Activated CD4-positive, alpha-beta T cell treated with anti-CD3 and anti-CD28 coated beads, Interleukin-2, amount 10 ng/mL, durations not matched to agents 24 days and 14 days (primary cell): ENCODE data around the gene CECR2. TPM values are rescaled to one million over a fixed set of nuclear protein-coding genes. Genes with fewer than 3 reads are reported as not detected.
"Not testable (repeated sequence)": the region's sequence is repeated elsewhere in the genome, so short reads cannot be mapped to it uniquely, and the experiment has no call there.

Experiments used
- DNase-seq: peaks from one replicate; pipeline ENCODE4 v3.0.0; 2022
- H3K27ac Mint-ChIP-seq: one replicate; pipeline ENCODE4 v1.8.0; 2022; ENCODE audit warnings: mild to moderate bottlenecking, mixed read lengths
- H3K27me3 Mint-ChIP-seq: one replicate; pipeline ENCODE4 v1.8.0; 2022; ENCODE audit warnings: mixed read lengths
- H3K36me3 Mint-ChIP-seq: one replicate; pipeline ENCODE4 v1.8.0; 2022; ENCODE audit warnings: low read depth, mild to moderate bottlenecking, mixed read lengths
- H3K4me1 Mint-ChIP-seq: one replicate; pipeline ENCODE4 v1.8.0; 2021; ENCODE audit warnings: mixed read lengths
- H3K4me3 Mint-ChIP-seq: one replicate; pipeline ENCODE4 v1.8.0; 2022; ENCODE audit warnings: mild to moderate bottlenecking, moderate library complexity, mixed read lengths
- H3K9me3 Mint-ChIP-seq: one replicate; pipeline ENCODE4 v1.8.0; 2021; ENCODE audit warnings: mixed read lengths
- intact Hi-C: fragments of 100-400 bp; cut with micrococcal nuclease; formaldehyde crosslinking; loops from one replicate; pipeline ENCODE4 v1.15.1; 2023
- total RNA-seq: library from RNA; stranded (reverse); gene quantifications from 2 replicates; pipeline ENCODE4 v1.2.3, GENCODE V29; 2022

Gene CECR2
- total RNA-seq, 1 donor from 2014 or later, result 0.09 TPM

- Mint-ChIP-seq H3K4me3 (no peak overlapping the region), H3K4me1 (peaks cover 2% of the 10 kb centered on the region), H3K27ac (no peak overlapping the region), H3K27me3 (no peaks in the 10 kb centered on the region), H3K9me3 (no peaks in the 10 kb centered on the region), H3K36me3 (no peaks in the 10 kb centered on the region)
- intact Hi-C loops, result no loop called here
- DNase-seq, result no peak
These were observed 31.0 kb downstream of the CECR2 start for GRCh38 chr22:17400305-17400704.

GRCh38 chr22:17401728-17402127 is 32.5 kb downstream of the CECR2 start:
- Mint-ChIP-seq H3K27me3 (no peaks in the 10 kb centered on the region), H3K27ac (no peak overlapping the region), H3K4me3 (no peak overlapping the region), H3K4me1 (peaks cover 2% of the 10 kb centered on the region), H3K36me3 (no peaks in the 10 kb centered on the region), H3K9me3 (no peaks in the 10 kb centered on the region)
- intact Hi-C loops, result no loop called here
- no peak for DNase-seq

GRCh38 chr22:17402293-17402692 is 33.0 kb downstream of the CECR2 start:
- peaks cover 2% of the 10 kb centered on the region for H3K4me1 Mint-ChIP-seq
- H3K27ac Mint-ChIP-seq, result no peak overlapping the region
- no peaks in the 10 kb centered on the region for H3K27me3 Mint-ChIP-seq
- DNase-seq, result no peak
- no peaks in the 10 kb centered on the region for H3K9me3 Mint-ChIP-seq
- H3K36me3 Mint-ChIP-seq, result no peaks in the 10 kb centered on the region
- intact Hi-C loops, result no loop called here
- no peak overlapping the region for H3K4me3 Mint-ChIP-seq

GRCh38 chr22:17403906-17404305 is 34.6 kb downstream of the CECR2 start:
- H3K4me3 Mint-ChIP-seq, result no peak overlapping the region

GRCh38 chr22:17407643-17408042 is 38.4 kb downstream of the CECR2 start:
- Mint-ChIP-seq H3K36me3 (no peaks in the 10 kb centered on the region), H3K4me3 (no peak overlapping the region), H3K9me3 (no peaks in the 10 kb centered on the region), H3K27me3 (peaks cover 2% of the 10 kb centered on the region), H3K27ac (no peak overlapping the region), H3K4me1 (no peaks in the 10 kb centered on the region)
- intact Hi-C loops, result no loop called here
- DNase-seq, result no peak

More at GRCh38 chr22:17403906-17404305, 34.6 kb downstream of the CECR2 start:
- no peak for DNase-seq
- Mint-ChIP-seq H3K27me3 (no peaks in the 10 kb centered on the region), H3K36me3 (no peaks in the 10 kb centered on the region), H3K27ac (no peak overlapping the region), H3K4me1 (no peaks in the 10 kb centered on the region), H3K9me3 (no peaks in the 10 kb centered on the region)
- intact Hi-C loops, result no loop called here

GRCh38 chr22:17410576-17410975 is 41.3 kb downstream of the CECR2 start:
- no peak overlapping the region for H3K4me3 Mint-ChIP-seq
- intact Hi-C loops, result no loop called here
- H3K4me1 Mint-ChIP-seq, result no peaks in the 10 kb centered on the region
- no peak for DNase-seq
- H3K27ac Mint-ChIP-seq, result no peak overlapping the region
- H3K27me3 Mint-ChIP-seq, result peaks cover 2% of the 10 kb centered on the region
- no peaks in the 10 kb centered on the region for H3K9me3 Mint-ChIP-seq
- H3K36me3 Mint-ChIP-seq, result no peaks in the 10 kb centered on the region

- Mint-ChIP-seq H3K27me3 (peaks cover 2% of the 10 kb centered on the region), H3K9me3 (no peaks in the 10 kb centered on the region), H3K4me3 (no peak overlapping the region), H3K27ac (no peak overlapping the region), H3K36me3 (no peaks in the 10 kb centered on the region), H3K4me1 (no peaks in the 10 kb centered on the region)
- DNase-seq, result no peak
- intact Hi-C loops, result no loop called here
These were observed 42.0 kb downstream of the CECR2 start for GRCh38 chr22:17411213-17411612.

- no peaks in the 10 kb centered on the region for H3K4me1 Mint-ChIP-seq
- intact Hi-C loops, result no loop called here
- H3K27me3 Mint-ChIP-seq, result peaks cover 2% of the 10 kb centered on the region
- no peak overlapping the region for H3K27ac Mint-ChIP-seq
- H3K4me3 Mint-ChIP-seq, result no peak overlapping the region
- H3K9me3 Mint-ChIP-seq, result no peaks in the 10 kb centered on the region
- no peaks in the 10 kb centered on the region for H3K36me3 Mint-ChIP-seq
- no peak for DNase-seq
These were observed 43.0 kb downstream of the CECR2 start for GRCh38 chr22:17412232-17412631.

- intact Hi-C loops, result no loop called here
- Mint-ChIP-seq H3K4me1 (no peaks in the 10 kb centered on the region), H3K36me3 (no peaks in the 10 kb centered on the region), H3K4me3 (no peak overlapping the region), H3K27me3 (peaks cover 5% of the 10 kb centered on the region), H3K27ac (no peak overlapping the region), H3K9me3 (no peaks in the 10 kb centered on the region)
- DNase-seq, result no peak
These were observed 49.6 kb downstream of the CECR2 start for GRCh38 chr22:17418890-17419324.

GRCh38 chr22:17419348-17419747 is 50.1 kb downstream of the CECR2 start:
- H3K27ac Mint-ChIP-seq, result no peak overlapping the region
- peaks cover 5% of the 10 kb centered on the region for H3K27me3 Mint-ChIP-seq
- DNase-seq, result no peak
- H3K36me3 Mint-ChIP-seq, result no peaks in the 10 kb centered on the region
- no peak overlapping the region for H3K4me3 Mint-ChIP-seq
- intact Hi-C loops, result no loop called here
- H3K9me3 Mint-ChIP-seq, result no peaks in the 10 kb centered on the region
- H3K4me1 Mint-ChIP-seq, result no peaks in the 10 kb centered on the region

GRCh38 chr22:17422736-17423343 is 53.6 kb downstream of the CECR2 start:
- no peak for DNase-seq
- Mint-ChIP-seq H3K4me1 (no peaks in the 10 kb centered on the region), H3K36me3 (no peaks in the 10 kb centered on the region), H3K27me3 (peaks cover 10% of the 10 kb centered on the region), H3K9me3 (no peaks in the 10 kb centered on the region), H3K4me3 (no peak overlapping the region), H3K27ac (no peak overlapping the region)
- intact Hi-C loops, result no loop called here

GRCh38 chr22:17423616-17424015 is 54.4 kb downstream of the CECR2 start:
- intact Hi-C loops, result no loop called here
- Mint-ChIP-seq H3K27ac (no peak overlapping the region), H3K4me1 (no peaks in the 10 kb centered on the region), H3K9me3 (no peaks in the 10 kb centered on the region), H3K36me3 (no peaks in the 10 kb centered on the region), H3K4me3 (no peak overlapping the region), H3K27me3 (peaks cover 7% of the 10 kb centered on the region)
- no peak for DNase-seq

- H3K27me3 Mint-ChIP-seq, result peaks cover 11% of the 10 kb centered on the region
- H3K36me3 Mint-ChIP-seq, H3K27ac Mint-ChIP-seq, intact Hi-C loops, H3K4me3 Mint-ChIP-seq, H3K9me3 Mint-ChIP-seq, H3K4me1 Mint-ChIP-seq, DNase-seq: not testable (repeated sequence)
These were observed 58.3 kb downstream of the CECR2 start for GRCh38 chr22:17427528-17427927.

- Mint-ChIP-seq H3K4me1 (peaks cover 3% of the 10 kb centered on the region), H3K27ac (no peak overlapping the region), H3K36me3 (no peaks in the 10 kb centered on the region), H3K27me3 (peaks cover 11% of the 10 kb centered on the region), H3K9me3 (no peaks in the 10 kb centered on the region), H3K4me3 (no peak overlapping the region)
- no peak for DNase-seq
- intact Hi-C loops, result no loop called here
These were observed 60.3 kb downstream of the CECR2 start for GRCh38 chr22:17429516-17429915.

GRCh38 chr22:17430412-17430811 is 61.2 kb downstream of the CECR2 start:
- Mint-ChIP-seq H3K4me3 (no peak overlapping the region), H3K9me3 (no peaks in the 10 kb centered on the region), H3K36me3 (no peaks in the 10 kb centered on the region), H3K4me1 (peaks cover 3% of the 10 kb centered on the region), H3K27ac (no peak overlapping the region), H3K27me3 (peaks cover 11% of the 10 kb centered on the region)
- intact Hi-C loops, result no loop called here
- no peak for DNase-seq
